Upper lobe of left lung (tissue), 6 donors: Measurements from ENCODE around the gene RER1. TPM values are rescaled to one million over a fixed set of nuclear protein-coding genes. Genes with fewer than 3 reads are reported as not detected.
A peak's percentile ranks its signal among the peaks of the same experiment; 100 is the strongest.

ENCODE experiments used
- ATAC-seq, 2 donors: fragments of 200-7000 bp; cut with Tn5 transposase; one replicate each; pipeline ENCODE4 v1.9.1; 2022; ENCODE audit warnings: mild to moderate bottlenecking in 2 of 2, moderate library complexity in 2 of 2; ENCODE audit not compliant: low FRiP score in 2 of 2
- DNase-seq, 2 donors: peaks; one replicate each; pipeline ENCODE4 v3.0.0-alpha.2; 2019 to 2020
- H3K27ac ChIP-seq, 4 donors: fragments of 200-600 bp; sonication (generic); one replicate each; pipeline ENCODE4 v1.5.1; 2016 to 2019
- H3K27me3 ChIP-seq, 4 donors: fragments of 200-600 bp; sonication (generic); one replicate each; pipeline ENCODE4 v1.5.1; 2017 to 2019
- H3K36me3 ChIP-seq, 4 donors: fragments of 200-600 bp; sonication (generic); one replicate each; pipeline ENCODE4 v1.5.1; 2016 to 2019
- H3K4me1 ChIP-seq, 4 donors: fragments of 200-600 bp; sonication (generic); one replicate each; pipeline ENCODE4 v1.5.1; 2018 to 2019
- H3K4me3 ChIP-seq, 4 donors: fragments of 200-600 bp; sonication (generic); one replicate each; pipeline ENCODE4 v1.5.1; 2017 to 2019; ENCODE audit warnings: mild to moderate bottlenecking in 2 of 4, moderate library complexity in 1 of 4
- H3K9me3 ChIP-seq, 4 donors: fragments of 200-600 bp; sonication (generic); one replicate each; pipeline ENCODE4 v1.5.1; 2018 to 2019
- EP300 ChIP-seq, 4 donors: sonication (generic); formaldehyde crosslinking; IDR thresholded peaks; one replicate each; pipeline ENCODE4 v1.5.1; 2017; ENCODE audit warnings: antibody characterized with exemption in 4 of 4, control low read depth in 2 of 4
- POLR2A ChIP-seq, 4 donors: fragments of 450-650 bp; IDR thresholded peaks; one replicate each; pipeline ENCODE4 v1.5.1; 2016 to 2017; ENCODE audit warnings: antibody characterized with exemption in 4 of 4, mild to moderate bottlenecking in 2 of 4
- POLR2AphosphoS5 ChIP-seq, 2 donors: sonication (generic); formaldehyde crosslinking; IDR thresholded peaks; one replicate each; pipeline ENCODE4 v1.5.1; 2017; ENCODE audit warnings: antibody characterized with exemption in 2 of 2
- WGBS, 2 donors: methylation state at CpG; one replicate each; pipeline ENCODE4 v1.1.5; 2017 to 2018; 5-methylcytosine and 5-hydroxymethylcytosine counted together
- total RNA-seq, 6 donors: library from RNA; depleted of rRNA in 4 of 6; stranded (reverse); fragments of >200 nt in 4 of 6; gene quantifications; one replicate each; pipeline versions ENCODE4 v1.1.0 to v1.2.1, GENCODE V29; 2016 to 2021
- TF ChIP-seq, protein P1 (sequence below), 6 experiments: fragments of 450-650 bp in 4 of 6; fragments of 200-600 bp in 2 of 6; sonication (generic) in 2 of 6; IDR thresholded peaks; one replicate each; pipeline ENCODE4 v1.5.1; 2016 to 2019; ENCODE audit warnings: antibody characterized with exemption in 6 of 6
- donor health status: DM: no; HTN: no; CAD: no; lungs with moderate emphysema.
- donor health status: DM: no; HTN: yes; CAD: no; lungs with severe emphysema.

RER1 gene
- total RNA-seq, 6 donors from 2014 or later: 48.2 to 133 (median 61.1) TPM

DNA sequence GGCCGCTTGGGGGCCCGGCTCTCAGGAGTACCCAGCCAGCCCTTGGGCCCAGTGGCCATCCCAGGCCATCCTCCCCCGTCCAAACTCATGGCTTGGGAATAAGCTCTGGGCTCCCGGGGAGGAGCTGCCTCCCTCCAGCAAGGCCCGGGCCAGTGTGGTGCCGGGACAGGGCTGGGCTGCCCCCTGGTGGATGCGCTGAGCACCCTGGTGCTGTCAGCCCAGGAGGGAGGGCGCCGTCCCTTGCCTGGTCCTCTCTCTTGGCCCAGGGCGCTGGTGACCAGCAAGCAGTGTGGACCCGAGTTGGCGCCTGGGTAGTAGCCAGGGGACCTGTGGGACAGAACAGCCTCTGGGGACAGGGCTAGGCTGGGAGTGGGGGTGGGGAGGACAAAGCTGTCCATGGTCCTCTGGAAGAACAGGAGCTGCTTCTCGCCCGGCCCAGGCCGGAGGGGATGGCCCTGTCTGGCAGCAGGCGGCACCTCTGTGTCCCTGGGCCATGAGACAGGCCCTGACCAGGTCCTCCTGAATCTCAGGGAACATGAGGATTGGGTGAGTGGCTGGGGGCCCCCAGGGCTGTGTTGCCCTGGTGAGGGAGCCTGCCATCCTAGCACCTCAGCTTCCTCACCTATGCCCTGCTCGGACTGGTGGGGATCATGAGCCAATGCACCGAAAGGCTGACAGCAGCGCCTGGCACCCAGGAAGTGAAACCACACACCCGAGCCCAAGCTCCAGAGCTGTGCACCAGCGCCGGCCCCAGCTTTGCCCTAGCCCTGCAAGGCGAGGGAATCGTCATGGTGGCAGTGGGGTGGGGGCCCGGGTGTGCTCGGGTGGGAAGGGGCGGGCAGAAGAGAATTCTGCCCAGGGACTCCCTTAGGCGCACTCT is 9.7 kb upstream of the RER1 start:
- ATAC-seq (peak; percentile 94 to 96), DNase-seq (peak; percentile 82 to 95)
- Histone ChIP-seq H3K4me3 (no peak overlapping the region), H3K27me3 (no peaks in the 10 kb centered on the region), H3K4me1 (peaks cover 0 to 9% (median 1%) of the 10 kb centered on the region in 4 donors), H3K9me3 (no peaks in the 10 kb centered on the region), H3K36me3 (no peaks in the 10 kb centered on the region), H3K27ac (no peak overlapping the region)
- WGBS, 2 donors: 25 to 51% methylated on average over 13 to 28 of the region's 28 CpGs
- TF ChIP-seq EP300 (IDR thresholded peaks at IDR 0.05): no peak
- TF ChIP-seq, protein P1, sequence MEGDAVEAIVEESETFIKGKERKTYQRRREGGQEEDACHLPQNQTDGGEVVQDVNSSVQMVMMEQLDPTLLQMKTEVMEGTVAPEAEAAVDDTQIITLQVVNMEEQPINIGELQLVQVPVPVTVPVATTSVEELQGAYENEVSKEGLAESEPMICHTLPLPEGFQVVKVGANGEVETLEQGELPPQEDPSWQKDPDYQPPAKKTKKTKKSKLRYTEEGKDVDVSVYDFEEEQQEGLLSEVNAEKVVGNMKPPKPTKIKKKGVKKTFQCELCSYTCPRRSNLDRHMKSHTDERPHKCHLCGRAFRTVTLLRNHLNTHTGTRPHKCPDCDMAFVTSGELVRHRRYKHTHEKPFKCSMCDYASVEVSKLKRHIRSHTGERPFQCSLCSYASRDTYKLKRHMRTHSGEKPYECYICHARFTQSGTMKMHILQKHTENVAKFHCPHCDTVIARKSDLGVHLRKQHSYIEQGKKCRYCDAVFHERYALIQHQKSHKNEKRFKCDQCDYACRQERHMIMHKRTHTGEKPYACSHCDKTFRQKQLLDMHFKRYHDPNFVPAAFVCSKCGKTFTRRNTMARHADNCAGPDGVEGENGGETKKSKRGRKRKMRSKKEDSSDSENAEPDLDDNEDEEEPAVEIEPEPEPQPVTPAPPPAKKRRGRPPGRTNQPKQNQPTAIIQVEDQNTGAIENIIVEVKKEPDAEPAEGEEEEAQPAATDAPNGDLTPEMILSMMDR (IDR thresholded peaks at IDR 0.05): peak; percentile 87 to 97 (median 96)
- TF ChIP-seq POLR2AphosphoS5 (IDR thresholded peaks at IDR 0.05): peak in 1 of 2 donors; percentile 21

DNA sequence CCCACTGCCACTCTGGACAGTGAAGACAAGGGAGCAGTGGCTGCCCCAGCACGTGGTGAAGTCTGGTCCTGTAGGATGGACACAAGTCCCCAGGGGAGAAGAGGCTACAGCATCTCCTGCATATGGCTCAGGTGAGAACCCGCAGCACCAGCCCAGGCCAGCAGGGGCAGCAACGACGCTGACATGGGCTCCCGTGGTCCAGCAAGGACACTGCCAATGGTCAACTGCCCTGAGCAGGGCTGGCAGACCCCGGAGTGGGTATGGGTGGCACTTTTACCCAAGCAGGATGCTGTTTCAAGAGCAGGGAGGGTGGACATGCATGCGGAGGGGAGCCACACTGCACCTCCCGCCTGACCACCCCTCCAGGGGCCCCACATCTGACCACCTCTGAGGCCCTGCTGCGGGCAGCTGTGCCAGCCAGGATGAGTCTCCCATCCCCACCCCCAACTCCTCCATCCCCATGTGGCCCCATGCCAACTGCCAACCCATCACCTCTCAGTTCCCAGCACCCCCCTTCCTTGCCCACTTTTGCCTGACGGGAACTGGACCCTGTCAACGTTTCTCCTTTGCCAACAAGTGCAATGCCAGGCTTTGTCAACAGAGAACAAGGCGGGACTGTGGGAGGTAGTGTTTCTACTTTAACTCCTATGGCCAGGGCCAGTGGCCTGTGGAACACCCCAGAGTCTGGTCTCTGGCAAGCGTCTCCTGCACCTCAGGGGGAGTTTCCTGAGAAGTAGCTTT is 8.8 kb upstream of the RER1 start:
- ATAC-seq: peak in 1 of 2 donors; percentile 47

DNA sequence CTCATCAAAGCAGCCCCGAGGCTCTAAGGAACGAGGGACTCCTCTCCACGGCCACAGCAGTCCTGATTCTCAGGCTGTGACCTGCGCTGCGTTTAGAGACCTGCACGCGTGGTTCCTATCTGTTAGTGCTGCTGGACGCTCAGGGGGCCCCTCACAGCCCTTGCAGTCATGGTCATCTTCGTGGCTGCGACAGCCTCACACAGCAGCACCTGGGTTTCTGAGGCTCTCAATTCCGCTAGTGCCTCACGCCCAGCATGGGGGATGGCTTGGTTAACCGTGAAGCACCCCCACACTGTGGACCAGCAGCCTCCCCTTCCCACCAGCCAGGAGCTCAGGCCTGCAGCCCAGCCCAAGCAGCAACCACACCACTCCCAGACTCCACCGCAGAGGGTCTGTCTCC is 8.1 kb upstream of the RER1 start:
- no peak for ATAC-seq
- no peaks in the 10 kb centered on the region for H3K9me3 ChIP-seq
- H3K36me3 ChIP-seq: peaks cover 0 to 7% (median 0%) of the 10 kb centered on the region in 4 donors
- H3K4me3 ChIP-seq: no peak overlapping the region
- H3K27ac ChIP-seq: no peak overlapping the region
- 91% methylated on average over 13 to 14 of the region's 14 CpGs for WGBS, 2 donors
- H3K4me1 ChIP-seq: peaks cover 0 to 9% (median 1%) of the 10 kb centered on the region in 4 donors
- DNase-seq: no peak
- no peak for TF ChIP-seq EP300 (IDR thresholded peaks at IDR 0.05)
- no peak for TF ChIP-seq POLR2AphosphoS5 (IDR thresholded peaks at IDR 0.05)
- TF ChIP-seq, protein P1 (IDR thresholded peaks at IDR 0.05): no peak
- TF ChIP-seq POLR2A (IDR thresholded peaks at IDR 0.05): no peak
- H3K27me3 ChIP-seq: no peaks in the 10 kb centered on the region

More for the DNA sequence above, 8.8 kb upstream of the RER1 start:
- WGBS, 2 donors: 67 to 72% methylated on average over 6 to 7 of the region's 13 CpGs
- H3K27ac ChIP-seq: no peak overlapping the region
- peak in 1 of 2 donors; percentile 89 for DNase-seq
- H3K27me3 ChIP-seq: no peaks in the 10 kb centered on the region
- no peak overlapping the region for H3K4me3 ChIP-seq
- TF ChIP-seq EP300 (IDR thresholded peaks at IDR 0.05) (no peak), POLR2A (IDR thresholded peaks at IDR 0.05) (no peak), POLR2AphosphoS5 (IDR thresholded peaks at IDR 0.05) (no peak)
- TF ChIP-seq, protein P1 (IDR thresholded peaks at IDR 0.05): peak in 4 of 6 experiments; percentile 38 to 48 (median 42)
- peaks cover 0 to 9% (median 1%) of the 10 kb centered on the region in 4 donors for H3K4me1 ChIP-seq
- H3K9me3 ChIP-seq: no peaks in the 10 kb centered on the region
- peaks cover 0 to 6% (median 0%) of the 10 kb centered on the region in 4 donors for H3K36me3 ChIP-seq

DNA sequence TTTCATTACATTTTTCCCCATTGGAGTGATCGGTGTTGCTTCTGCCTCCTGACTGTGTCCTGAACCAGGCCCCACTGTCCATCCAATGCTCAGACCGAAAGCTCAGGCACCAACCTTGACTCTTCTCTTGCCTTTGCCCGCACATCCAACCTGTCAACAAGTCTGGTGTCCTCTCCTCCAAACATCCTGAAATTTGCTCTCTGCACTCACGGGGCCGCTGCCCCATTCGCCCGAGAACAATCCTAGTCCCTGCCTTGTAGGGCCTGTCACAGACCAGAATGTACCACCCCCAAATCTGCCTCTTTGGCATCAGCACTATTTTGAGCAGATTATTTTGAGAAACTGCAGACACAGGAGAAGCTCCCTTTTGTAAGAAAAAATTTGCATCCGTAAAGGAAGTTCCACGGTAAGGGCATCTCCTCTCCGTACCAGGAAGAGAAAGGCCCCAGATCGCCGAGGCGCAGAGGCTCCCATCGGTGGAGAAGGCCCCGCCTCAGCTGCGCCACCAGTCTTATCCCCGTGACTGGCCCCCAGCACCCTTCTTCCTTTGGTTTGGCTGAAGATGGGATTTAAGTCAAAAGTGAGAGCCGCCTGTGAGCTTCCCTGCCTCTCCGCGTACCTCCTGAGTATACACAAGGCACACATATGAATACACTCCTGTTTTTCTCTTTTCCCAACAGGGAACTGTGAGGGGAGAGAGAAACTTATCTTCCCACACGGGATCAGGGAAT is 7.3 kb upstream of the RER1 start:
- Histone ChIP-seq H3K27me3 (no peaks in the 10 kb centered on the region), H3K9me3 (no peaks in the 10 kb centered on the region), H3K36me3 (peaks cover 0 to 7% (median 0%) of the 10 kb centered on the region in 4 donors), H3K4me3 (no peak overlapping the region), H3K4me1 (peaks cover 0 to 9% (median 1%) of the 10 kb centered on the region in 4 donors), H3K27ac (no peak overlapping the region)
- DNase-seq (no peak), ATAC-seq (no peak)
- TF ChIP-seq EP300 (IDR thresholded peaks at IDR 0.05): no peak
- no peak for TF ChIP-seq POLR2AphosphoS5 (IDR thresholded peaks at IDR 0.05)
- TF ChIP-seq, protein P1 (IDR thresholded peaks at IDR 0.05): no peak
- no peak for TF ChIP-seq POLR2A (IDR thresholded peaks at IDR 0.05)
- WGBS, 2 donors: 92 to 95% methylated on average over 21 of the region's 21 CpGs
